ENCODE data around the gene AGPAT3.

Gene AGPAT3

DNA sequence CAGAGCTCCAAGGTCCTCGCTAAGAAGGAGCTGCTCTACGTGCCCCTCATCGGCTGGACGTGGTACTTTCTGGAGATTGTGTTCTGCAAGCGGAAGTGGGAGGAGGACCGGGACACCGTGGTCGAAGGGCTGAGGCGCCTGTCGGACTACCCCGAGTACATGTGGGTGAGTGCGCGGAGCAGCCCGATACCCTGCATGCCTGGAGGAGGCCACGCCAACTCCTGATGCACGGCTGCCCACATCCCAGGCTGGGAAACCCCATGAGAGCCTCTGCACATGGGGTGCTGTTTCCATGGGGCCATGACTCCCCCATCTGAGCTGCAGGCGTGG, 104.1 kb downstream of the AGPAT3 start:
- Histone ChIP-seq H3K4me1 (ENCODE audit: control insufficient read depth, insufficient read depth, low read length) (no peaks in the 10 kb centered on the region), H3K27ac (ENCODE audit: low read length) (no peak overlapping the region), H3K36me3 (ENCODE audit: control insufficient read depth, insufficient read depth, low read length) (no peaks in the 10 kb centered on the region), H3K4me3 (ENCODE audit: low read length) (no peak overlapping the region), H3K27me3 (ENCODE audit: control insufficient read depth, insufficient read depth, low read length) (no peaks in the 10 kb centered on the region; the same call in 1 of the 2 replicates), H3K9me3 (ENCODE audit: control insufficient read depth, insufficient read depth, low read length) (no peaks in the 10 kb centered on the region)
- no peak for DNase-seq (ENCODE audit: low read depth, low spot score)
- no CpG with 5 or more reads among the region's 17 CpGs for whole genome bisulfite sequencing (ENCODE audit: insufficient coverage, insufficient read length)

DNA sequence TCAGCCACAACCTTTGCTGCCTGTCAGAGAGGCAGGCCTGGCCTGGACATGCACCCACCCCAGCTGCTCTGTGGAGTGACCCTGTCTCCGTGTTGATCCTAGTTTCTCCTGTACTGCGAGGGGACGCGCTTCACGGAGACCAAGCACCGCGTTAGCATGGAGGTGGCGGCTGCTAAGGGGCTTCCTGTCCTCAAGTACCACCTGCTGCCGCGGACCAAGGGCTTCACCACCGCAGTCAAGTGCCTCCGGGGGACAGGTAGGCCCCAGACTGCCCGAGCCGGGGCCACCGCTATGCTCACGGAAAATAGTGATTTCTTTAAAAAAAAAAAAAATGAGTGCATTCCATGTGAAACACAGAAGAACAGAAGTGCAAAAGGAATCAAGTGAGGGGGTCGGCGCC, 105.5 kb downstream of the AGPAT3 start:
- H3K27ac ChIP-seq (ENCODE audit: low read length) = no peak overlapping the region

DNA sequence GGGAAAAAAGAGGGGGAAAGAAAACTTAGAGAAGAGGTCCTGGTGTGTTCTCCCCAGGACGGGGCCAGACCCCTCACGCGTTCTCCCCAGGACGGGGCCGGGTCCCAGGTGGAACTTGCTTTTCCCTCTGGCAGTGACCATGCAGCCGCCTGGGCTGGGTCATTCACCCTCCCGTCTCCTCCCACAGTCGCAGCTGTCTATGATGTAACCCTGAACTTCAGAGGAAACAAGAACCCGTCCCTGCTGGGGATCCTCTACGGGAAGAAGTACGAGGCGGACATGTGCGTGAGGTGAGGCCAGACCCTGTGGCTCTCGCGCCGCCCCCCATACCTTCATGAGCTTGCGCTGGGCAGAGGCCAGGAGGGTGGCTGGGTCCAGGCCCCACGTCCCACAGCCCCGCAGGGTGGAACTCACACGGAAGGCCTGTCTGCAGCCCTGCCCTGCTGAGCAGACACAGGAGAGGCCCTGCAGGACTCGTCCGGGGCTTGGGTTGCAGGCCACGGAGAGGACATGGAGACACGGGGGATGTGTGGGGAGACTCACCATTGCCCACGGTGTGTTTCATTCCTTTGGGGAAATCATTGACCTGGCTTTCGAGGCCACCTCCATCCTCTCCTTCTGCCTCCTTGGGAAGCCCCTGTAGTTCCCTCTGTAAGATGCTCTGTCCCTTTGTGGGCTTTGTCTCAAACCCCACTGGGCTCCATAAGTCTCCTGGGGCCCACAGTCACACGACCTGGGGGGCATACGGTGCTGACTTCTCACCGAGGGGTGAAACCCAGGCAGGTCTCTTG, 106.4 kb downstream of the AGPAT3 start:
- Histone ChIP-seq H3K4me3 (ENCODE audit: low read length) (no peak overlapping the region), H3K27me3 (ENCODE audit: control insufficient read depth, insufficient read depth, low read length) (no peaks in the 10 kb centered on the region), H3K36me3 (ENCODE audit: control insufficient read depth, insufficient read depth, low read length) (no peaks in the 10 kb centered on the region), H3K27ac (ENCODE audit: low read length) (no peak overlapping the region), H3K9me3 (ENCODE audit: control insufficient read depth, insufficient read depth, low read length) (no peaks in the 10 kb centered on the region), H3K4me1 (ENCODE audit: control insufficient read depth, insufficient read depth, low read length) (no peaks in the 10 kb centered on the region)
- no peak for DNase-seq (ENCODE audit: low read depth, low spot score)
- no CpG with 5 or more reads among the region's 29 CpGs for WGBS (ENCODE audit: insufficient coverage, insufficient read length)

More for the DNA sequence above, 105.5 kb downstream of the AGPAT3 start:
- DNase-seq (ENCODE audit: low read depth, low spot score) = no peak
- Histone ChIP-seq H3K9me3 (ENCODE audit: control insufficient read depth, insufficient read depth, low read length) (no peaks in the 10 kb centered on the region), H3K4me3 (ENCODE audit: low read length) (no peak overlapping the region), H3K36me3 (ENCODE audit: control insufficient read depth, insufficient read depth, low read length) (no peaks in the 10 kb centered on the region), H3K27me3 (ENCODE audit: control insufficient read depth, insufficient read depth, low read length) (no peaks in the 10 kb centered on the region), H3K4me1 (ENCODE audit: control insufficient read depth, insufficient read depth, low read length) (no peaks in the 10 kb centered on the region)
- WGBS (ENCODE audit: insufficient coverage, insufficient read length) = no CpG with 5 or more reads among the region's 18 CpGs

DNA sequence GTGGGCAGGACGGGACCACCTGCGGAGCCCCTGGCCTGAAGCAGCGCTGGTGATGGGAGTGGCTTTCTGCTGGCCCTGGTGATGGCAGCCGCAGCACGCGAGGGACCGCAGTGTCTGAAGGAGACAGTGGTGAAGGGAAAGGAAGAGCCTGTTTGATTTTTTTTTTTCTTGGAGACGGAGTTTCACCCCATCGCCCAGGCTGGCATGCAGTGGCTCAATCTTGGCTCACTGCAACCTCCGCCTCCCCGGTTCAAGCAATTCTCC, 106.9 kb downstream of the AGPAT3 start:
- Histone ChIP-seq H3K9me3 (ENCODE audit: control insufficient read depth, insufficient read depth, low read length) (no peaks in the 10 kb centered on the region), H3K36me3 (ENCODE audit: control insufficient read depth, insufficient read depth, low read length) (no peaks in the 10 kb centered on the region), H3K27me3 (ENCODE audit: control insufficient read depth, insufficient read depth, low read length) (no peaks in the 10 kb centered on the region), H3K4me3 (ENCODE audit: low read length) (no peak overlapping the region), H3K4me1 (ENCODE audit: control insufficient read depth, insufficient read depth, low read length) (no peaks in the 10 kb centered on the region), H3K27ac (ENCODE audit: low read length) (no peak overlapping the region)
- DNase-seq (ENCODE audit: low read depth, low spot score) = no peak
- no CpG with 5 or more reads among the region's 11 CpGs for WGBS (ENCODE audit: insufficient coverage, insufficient read length)

DNA sequence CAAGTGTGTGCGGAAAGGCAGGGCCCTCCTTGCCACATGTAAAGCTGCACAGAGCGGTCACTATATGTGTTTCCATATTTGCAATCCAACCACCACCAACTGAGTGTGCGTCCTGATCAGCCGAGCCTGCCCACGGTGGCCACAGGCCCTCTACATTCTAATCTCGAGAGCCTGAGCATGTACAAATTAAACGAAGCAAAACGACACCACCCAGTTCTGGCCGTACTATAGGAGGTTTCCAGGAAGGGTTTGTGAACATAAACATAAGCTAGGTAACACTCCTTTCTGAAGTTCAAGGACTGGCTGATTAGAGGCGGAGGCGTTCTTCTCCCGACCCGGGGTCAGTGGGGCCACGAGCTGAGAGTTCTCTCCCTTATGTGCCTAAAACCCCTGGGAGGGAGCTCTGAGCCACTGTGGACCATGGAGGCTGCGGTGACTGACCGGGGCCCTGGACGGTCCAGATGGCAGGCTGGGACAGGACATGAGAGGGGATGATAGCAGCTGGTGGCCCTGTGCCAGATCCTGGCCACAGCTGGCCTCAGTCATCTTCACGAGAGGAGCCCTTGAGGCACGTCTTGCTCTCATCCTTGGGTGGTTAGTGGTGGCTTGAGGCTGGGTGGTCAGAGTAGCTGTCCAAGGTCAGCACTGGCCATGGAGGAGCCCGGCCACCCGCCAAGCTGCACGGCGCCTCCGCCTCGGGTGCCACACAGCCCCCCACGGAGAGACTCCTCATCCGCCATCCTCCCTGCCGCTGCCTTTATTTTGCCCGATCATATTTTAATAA, 108.0 kb downstream of the AGPAT3 start:
- no peaks in the 10 kb centered on the region for H3K27me3 ChIP-seq (ENCODE audit: control insufficient read depth, insufficient read depth, low read length)
- DNase-seq (ENCODE audit: low read depth, low spot score) = no peak
- no CpG with 5 or more reads among the region's 29 CpGs for WGBS (ENCODE audit: insufficient coverage, insufficient read length)
- no peak overlapping the region for H3K27ac ChIP-seq (ENCODE audit: low read length)
- no peaks in the 10 kb centered on the region for H3K36me3 ChIP-seq (ENCODE audit: control insufficient read depth, insufficient read depth, low read length)
- no peaks in the 10 kb centered on the region for H3K9me3 ChIP-seq (ENCODE audit: control insufficient read depth, insufficient read depth, low read length)
- no peak overlapping the region for H3K4me3 ChIP-seq (ENCODE audit: low read length)
- H3K4me1 ChIP-seq (ENCODE audit: control insufficient read depth, insufficient read depth, low read length) = no peaks in the 10 kb centered on the region

DNA sequence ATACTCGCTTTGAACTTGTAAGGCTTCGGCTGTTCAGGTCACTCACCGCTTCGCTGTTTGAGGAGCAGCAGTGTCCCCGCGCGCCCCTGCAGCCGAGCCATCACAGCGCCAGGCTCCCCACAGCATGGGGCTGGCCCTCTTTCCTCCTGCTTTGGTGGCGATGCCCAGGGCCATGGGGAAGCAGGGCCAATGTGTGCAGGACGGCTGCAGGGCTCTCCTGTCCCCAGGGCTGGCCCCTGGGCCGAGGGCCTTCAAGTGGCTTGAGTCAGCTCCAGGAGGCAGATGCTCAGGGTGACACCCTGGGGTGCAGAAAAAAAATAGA, 108.6 kb downstream of the AGPAT3 start:
- Histone ChIP-seq H3K4me3 (ENCODE audit: low read length) (no peak overlapping the region), H3K36me3 (ENCODE audit: control insufficient read depth, insufficient read depth, low read length) (no peaks in the 10 kb centered on the region), H3K9me3 (ENCODE audit: control insufficient read depth, insufficient read depth, low read length) (no peaks in the 10 kb centered on the region), H3K27ac (ENCODE audit: low read length) (no peak overlapping the region), H3K4me1 (ENCODE audit: control insufficient read depth, insufficient read depth, low read length) (no peaks in the 10 kb centered on the region), H3K27me3 (ENCODE audit: control insufficient read depth, insufficient read depth, low read length) (no peaks in the 10 kb centered on the region)
- no CpG with 5 or more reads among the region's 12 CpGs for WGBS (ENCODE audit: insufficient coverage, insufficient read length)
- no peak for DNase-seq (ENCODE audit: low read depth, low spot score)

DNA sequence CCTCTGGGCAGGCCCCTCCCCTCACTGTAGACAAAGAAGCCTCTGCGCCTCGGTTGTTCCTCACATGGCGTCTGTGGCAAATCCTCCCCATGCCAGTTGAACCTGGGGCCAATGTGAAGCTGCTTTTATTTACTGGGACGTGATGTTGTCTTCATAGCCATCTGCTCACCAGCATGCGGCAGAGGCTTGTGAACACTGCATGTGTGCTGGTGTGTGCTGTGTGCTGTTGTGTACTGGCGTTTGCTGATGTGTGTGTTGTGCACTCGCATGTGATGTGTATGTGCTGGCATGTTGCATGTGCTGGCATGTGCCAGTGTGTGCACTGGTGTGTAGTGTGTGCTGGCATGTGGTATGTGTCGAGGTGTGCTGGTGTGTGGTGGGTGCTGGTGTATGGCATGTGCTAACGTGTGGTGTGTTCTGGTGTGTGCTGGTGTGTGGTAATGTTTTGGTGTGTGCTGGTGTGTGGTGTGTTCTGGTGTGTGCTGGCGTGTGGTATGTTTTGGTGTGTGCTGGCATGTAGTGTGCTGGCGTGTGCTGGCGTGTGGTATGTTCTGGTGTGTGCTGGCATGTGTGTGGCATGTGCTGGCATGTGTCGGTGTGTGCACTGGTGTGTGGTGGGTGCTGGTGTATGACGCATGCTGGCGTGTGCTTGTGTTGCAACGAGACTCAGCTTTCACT, 109.9 kb downstream of the AGPAT3 start:
- H3K36me3 ChIP-seq (ENCODE audit: control insufficient read depth, insufficient read depth, low read length) = no peaks in the 10 kb centered on the region
- no CpG with 5 or more reads among the region's 16 CpGs for WGBS (ENCODE audit: insufficient coverage, insufficient read length)
- H3K27ac ChIP-seq (ENCODE audit: low read length) = no peak overlapping the region
- no peaks in the 10 kb centered on the region for H3K4me1 ChIP-seq (ENCODE audit: control insufficient read depth, insufficient read depth, low read length)
- no peaks in the 10 kb centered on the region for H3K9me3 ChIP-seq (ENCODE audit: control insufficient read depth, insufficient read depth, low read length)
- H3K27me3 ChIP-seq (ENCODE audit: control insufficient read depth, insufficient read depth, low read length) = no peaks in the 10 kb centered on the region
- H3K4me3 ChIP-seq (ENCODE audit: low read length) = no peak overlapping the region
- DNase-seq (ENCODE audit: low read depth, low spot score) = no peak

DNA sequence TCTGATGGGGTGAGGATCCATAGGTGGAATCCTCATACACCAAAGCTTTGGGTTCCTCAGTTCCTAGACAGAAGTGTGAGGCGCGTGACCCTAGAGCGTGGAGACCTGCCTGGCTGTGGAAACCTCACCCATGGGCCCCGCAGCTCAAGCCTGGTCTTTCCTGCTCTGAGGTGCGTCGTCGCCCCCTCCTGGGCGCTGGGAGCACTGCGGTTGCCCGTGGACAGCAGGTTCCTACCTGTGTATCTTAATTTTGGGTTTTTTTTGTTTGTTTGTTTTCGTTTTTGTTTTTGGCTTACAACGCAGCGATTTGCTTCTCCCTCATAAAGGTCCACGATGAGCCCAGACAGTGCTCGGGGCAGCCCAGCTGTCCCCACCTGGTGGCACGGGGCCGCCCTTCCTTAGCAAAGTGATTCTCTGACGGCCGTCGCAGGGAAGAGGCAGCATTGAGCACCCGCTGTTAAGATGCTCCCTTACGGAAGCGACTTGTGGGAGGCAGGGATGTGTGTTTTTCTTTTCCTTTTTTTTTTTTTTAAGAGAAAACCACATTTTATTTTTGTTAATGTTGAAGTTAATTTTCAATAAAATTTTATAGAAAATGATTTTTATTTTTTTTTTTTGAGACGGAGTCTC, 110.6 kb downstream of the AGPAT3 start:
- H3K4me1 ChIP-seq (ENCODE audit: control insufficient read depth, insufficient read depth, low read length) = no peaks in the 10 kb centered on the region
- no peak overlapping the region for H3K27ac ChIP-seq (ENCODE audit: low read length)
- WGBS (ENCODE audit: insufficient coverage, insufficient read length) = no CpG with 5 or more reads among the region's 24 CpGs
- H3K9me3 ChIP-seq (ENCODE audit: control insufficient read depth, insufficient read depth, low read length) = no peaks in the 10 kb centered on the region
- no peaks in the 10 kb centered on the region for H3K27me3 ChIP-seq (ENCODE audit: control insufficient read depth, insufficient read depth, low read length)
- H3K4me3 ChIP-seq (ENCODE audit: low read length) = no peak overlapping the region
- DNase-seq (ENCODE audit: low read depth, low spot score) = peak; percentile 39
- no peaks in the 10 kb centered on the region for H3K36me3 ChIP-seq (ENCODE audit: control insufficient read depth, insufficient read depth, low read length)

DNA sequence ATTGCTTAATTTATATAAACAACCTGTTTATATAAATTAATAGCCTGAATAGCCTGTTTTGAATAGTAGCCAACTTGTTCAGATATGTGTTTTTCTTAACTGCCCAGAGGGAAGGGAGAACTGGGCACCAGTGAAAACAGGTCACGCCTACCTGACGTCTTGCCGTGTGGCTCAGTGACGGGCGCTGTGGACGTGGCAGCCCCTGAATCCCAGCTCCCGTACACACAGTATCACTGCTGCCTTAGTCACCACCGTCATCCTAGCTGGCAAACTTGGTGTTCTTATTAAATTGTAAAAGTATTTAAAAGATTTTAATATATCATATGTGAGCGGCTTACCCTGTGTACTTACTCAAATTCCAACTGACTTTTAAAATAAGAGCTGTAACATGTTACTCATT, 111.6 kb downstream of the AGPAT3 start:
- no peaks in the 10 kb centered on the region for H3K9me3 ChIP-seq (ENCODE audit: control insufficient read depth, insufficient read depth, low read length)
- WGBS (ENCODE audit: insufficient coverage, insufficient read length) = no CpG with 5 or more reads among the region's 9 CpGs
- H3K36me3 ChIP-seq (ENCODE audit: control insufficient read depth, insufficient read depth, low read length) = no peaks in the 10 kb centered on the region
- H3K27me3 ChIP-seq (ENCODE audit: control insufficient read depth, insufficient read depth, low read length) = no peaks in the 10 kb centered on the region
- H3K4me1 ChIP-seq (ENCODE audit: control insufficient read depth, insufficient read depth, low read length) = 0 out of 2 replicates have a peak, but pooled peaks cover under 1% of the 10 kb centered on the region
- H3K4me3 ChIP-seq (ENCODE audit: low read length) = no peak overlapping the region
- no peak for DNase-seq (ENCODE audit: low read depth, low spot score)
- H3K27ac ChIP-seq (ENCODE audit: low read length) = no peak overlapping the region

DNA sequence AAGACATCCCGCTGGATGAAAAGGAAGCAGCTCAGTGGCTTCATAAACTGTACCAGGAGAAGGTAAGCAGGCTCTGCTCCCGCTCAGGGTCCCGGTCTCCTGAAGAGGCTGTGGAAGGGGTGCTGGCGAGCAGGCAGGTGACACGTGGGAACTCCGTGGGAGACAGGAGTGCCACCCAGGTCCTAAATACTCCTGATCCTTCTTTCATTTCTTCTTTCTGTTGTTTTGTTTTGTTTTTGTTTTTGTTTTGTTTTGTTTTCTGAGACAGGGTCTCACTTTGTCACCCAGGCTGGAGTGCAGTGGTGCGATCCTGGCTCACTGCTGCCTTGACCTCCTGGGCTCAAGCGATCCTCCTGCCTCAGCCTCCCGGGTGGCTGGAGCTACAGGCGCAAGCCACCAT, 113.0 kb downstream of the AGPAT3 start:
- no CpG with 5 or more reads among the region's 10 CpGs for WGBS (ENCODE audit: insufficient coverage, insufficient read length)
- H3K27ac ChIP-seq (ENCODE audit: low read length) = no peak overlapping the region
- H3K36me3 ChIP-seq (ENCODE audit: control insufficient read depth, insufficient read depth, low read length) = no peaks in the 10 kb centered on the region
- H3K4me1 ChIP-seq (ENCODE audit: control insufficient read depth, insufficient read depth, low read length) = peaks cover 4% of the 10 kb centered on the region; the same call in 1 of the 2 replicates
- no peaks in the 10 kb centered on the region for H3K27me3 ChIP-seq (ENCODE audit: control insufficient read depth, insufficient read depth, low read length)
- H3K9me3 ChIP-seq (ENCODE audit: control insufficient read depth, insufficient read depth, low read length) = no peaks in the 10 kb centered on the region
- no peak overlapping the region for H3K4me3 ChIP-seq (ENCODE audit: low read length)
- no peak for DNase-seq (ENCODE audit: low read depth, low spot score)
